ENCODE measurements around the gene MGAT3. TPM values are rescaled to one million over a fixed set of nuclear protein-coding genes. Genes with fewer than 3 reads are reported as not detected.

The MGAT3 gene
- total and polyA plus RNA-seq, 2 donors (not counting 3 experiments of a cell fraction or from before 2014, with no cell fraction given): not detected

- Histone ChIP-seq H4K20me1 (replicated peaks; ENCODE audit: control insufficient read depth, extremely low read depth, insufficient read depth, low read length) (no peaks in the 10 kb centered on the region), H3K4me3 (replicated peaks in 1 of 3; ENCODE audit: insufficient read depth in 1 of 3, low read depth in 1 of 3, low read length in 3 of 3) (no peak overlapping the region), H3K9me1 (replicated peaks; ENCODE audit: control insufficient read depth, extremely low read depth, insufficient read depth, low read length) (no peaks in the 10 kb centered on the region), H3K9ac (replicated peaks; ENCODE audit: extremely low read depth, insufficient read depth, low read length) (no peak overlapping the region), H3K27me3 (ENCODE audit: control insufficient read depth in 2 of 2, insufficient read depth in 2 of 2, low read length in 2 of 2) (peaks cover 0 to 2% of the 10 kb centered on the region in 2 experiments), H3K4me1 (ENCODE audit: control insufficient read depth, extremely low read depth, insufficient read depth, low read length) (no peaks in the 10 kb centered on the region), H3K79me2 (ENCODE audit: control insufficient read depth, insufficient read depth, low read length) (no peaks in the 10 kb centered on the region), H2AFZ (ENCODE audit: low read depth, low read length) (no peak overlapping the region), H3K27ac (ENCODE audit: insufficient read depth, low read depth, low read length) (no peak overlapping the region), H3K4me2 (ENCODE audit: insufficient read depth, low read length) (no peak overlapping the region), H3K36me3 (ENCODE audit: control insufficient read depth in 2 of 2, extremely low read depth in 1 of 2, insufficient read depth in 2 of 2, low read length in 2 of 2) (no peaks in the 10 kb centered on the region), H3K9me3 (replicated peaks; ENCODE audit: control insufficient read depth, insufficient read depth, low read length) (no peaks in the 10 kb centered on the region)
- no TSS peak for BruUV-seq (replicated peaks)
- ChIA-PET CTCF (interaction anchor here (0.8 to 6.7 kb wide), 12 partner anchors 8 to 543 kb away, joined by 3 to 197 read pairs (median 8); partner anchors contain the start of genes ATF4, MIEF1 and RPS19BP1), POLR2A (interaction anchor here (1.4 kb wide), 1 partner anchor 32 kb away, joined by 6 read pairs; no protein-coding TSS in a partner anchor)
- DNase-seq (ENCODE audit: low read depth, low spot score): no peak
- no peak for FAIRE-seq
- dilution Hi-C loops (cut with MboI; ENCODE audit: extremely low pct_ligation_motif_present, low sequenced_read_pairs) (no loop called here), intact Hi-C loops (cut with micrococcal nuclease) (loop anchor here (1.0 to 10.0 kb wide), 2 partner anchors 36 to 149 kb away; partner anchors contain the start of gene SYNGR1)
- no peak for TF ChIP-seq GATA2 (IDR thresholded peaks at IDR 0.05; ENCODE audit: insufficient read depth, insufficient read length, low read depth, low read length)
These were observed 36.9 kb downstream of the MGAT3 start for GRCh38 chr22:39493759-39494158.

- intact Hi-C loops (cut with micrococcal nuclease) (loop anchor here (10.0 kb wide), 1 partner anchor 150 kb away; the partner anchor contains the start of gene SYNGR1), dilution Hi-C loops (cut with MboI; ENCODE audit: extremely low pct_ligation_motif_present, low sequenced_read_pairs) (no loop called here)
- H4K20me1 ChIP-seq (replicated peaks; ENCODE audit: control insufficient read depth, extremely low read depth, insufficient read depth, low read length): no peaks in the 10 kb centered on the region
- no peaks in the 10 kb centered on the region for H3K4me1 ChIP-seq (ENCODE audit: control insufficient read depth, extremely low read depth, insufficient read depth, low read length)
- H3K27ac ChIP-seq (ENCODE audit: insufficient read depth, low read depth, low read length): no peak overlapping the region
- H3K9me3 ChIP-seq (replicated peaks; ENCODE audit: control insufficient read depth, insufficient read depth, low read length): no peaks in the 10 kb centered on the region
- CTCF ChIA-PET: interaction anchor here (0.8 to 6.7 kb wide), 10 partner anchors 12 to 542 kb away, joined by 3 to 197 read pairs (median 8); partner anchors contain the start of gene RPS19BP1
- no peak for TF ChIP-seq MYC (IDR thresholded peaks at IDR 0.05; ENCODE audit: low read depth, low read length)
- TF ChIP-seq POLR2A (IDR thresholded peaks at IDR 0.05; ENCODE audit: low read depth, low read length): no peak
- no TSS peak for BruUV-seq (replicated peaks)
- H2AFZ ChIP-seq (ENCODE audit: low read depth, low read length): no peak overlapping the region
- no peak overlapping the region for H3K9ac ChIP-seq (replicated peaks; ENCODE audit: extremely low read depth, insufficient read depth, low read length)
- peaks cover 0 to 3% of the 10 kb centered on the region in 2 experiments for H3K27me3 ChIP-seq (ENCODE audit: control insufficient read depth in 2 of 2, insufficient read depth in 2 of 2, low read length in 2 of 2)
- no peak overlapping the region for H3K4me3 ChIP-seq (replicated peaks in 1 of 3; ENCODE audit: insufficient read depth in 1 of 3, low read depth in 1 of 3, low read length in 3 of 3)
- FAIRE-seq (no peak), DNase-seq (ENCODE audit: low read depth, low spot score) (no peak)
- POLR2A ChIA-PET: interaction anchor here (1.4 kb wide), 1 partner anchor 31 kb away, joined by 6 read pairs; no protein-coding TSS in a partner anchor
- H3K36me3 ChIP-seq (ENCODE audit: control insufficient read depth in 2 of 2, extremely low read depth in 1 of 2, insufficient read depth in 2 of 2, low read length in 2 of 2): no peaks in the 10 kb centered on the region
- no peaks in the 10 kb centered on the region for H3K9me1 ChIP-seq (replicated peaks; ENCODE audit: control insufficient read depth, extremely low read depth, insufficient read depth, low read length)
- no peak overlapping the region for H3K4me2 ChIP-seq (ENCODE audit: insufficient read depth, low read length)
- H3K79me2 ChIP-seq (ENCODE audit: control insufficient read depth, insufficient read depth, low read length): no peaks in the 10 kb centered on the region
These were observed 37.8 kb downstream of the MGAT3 start for GRCh38 chr22:39494471-39495120.

All from endothelial cell of umbilical vein (primary cell).